GM12878 (cell line): ENCODE data around the gene HCFC1. TPM values are rescaled to one million over a fixed set of nuclear protein-coding genes. Genes with fewer than 3 reads are reported as not detected.

Experiments
- ATAC-seq: fragments of 200-7000 bp; cut with Tn5 transposase; 3 replicates; pipeline ENCODE4 v1.9.1; 2020; ENCODE audit warnings: mild to moderate bottlenecking, moderate library complexity
- BruUV-seq: library from RNA; stranded (reverse); fragments of 400-500 nt; replicated peaks from 2 replicates; lab custom pipeline; 2021; lab: Mats Ljungman, UMichigan
- CTCF ChIA-PET: fragments of 300-600 bp; sonication (Branson Sonifier 250); formaldehyde crosslinking; extraction: SDS; loops from one replicate; lab custom pipeline; 2021; ENCODE audit warnings: inconsistent platforms; lab: Yijun Ruan, JAX
- POLR2A ChIA-PET: fragments of 350-600 bp; formaldehyde crosslinking; extraction: SDS; loops from one replicate; lab custom pipeline; 2021; ENCODE audit warnings: inconsistent platforms; lab: Charles Lee
- RAD21 ChIA-PET: fragments of 300-600 bp; sonication (Branson Sonifier 250); formaldehyde crosslinking; loops from one replicate; lab custom pipeline; 2023; ENCODE audit warnings: antibody characterized with exemption; ENCODE audit not compliant: unreplicated experiment; lab: Charles Lee
- SMC1A ChIA-PET: fragments of 300-600 bp; sonication (Branson Sonifier 250); formaldehyde crosslinking; loops from one replicate; lab custom pipeline; 2023; ENCODE audit not compliant: unreplicated experiment, uncharacterized antibody; lab: Charles Lee
- DNase-seq: peaks from one replicate; pipeline ENCODE4 v3.0.0-alpha.2; 2011; ENCODE audit warnings: low read depth, low spot score
- FAIRE-seq: peaks from 3 replicates; lab custom pipeline; 2011; peaks lifted over from hg19 to GRCh38; lab: Jason Lieb, UNC
- H2AFZ ChIP-seq: 2 replicates; pipeline ENCODE4 v1.6.0; 2011; ENCODE audit warnings: low read depth, low read length, control low read depth; ENCODE audit not compliant: control insufficient read depth
- H3K27ac ChIP-seq: 2 replicates; pipeline ENCODE4 v1.5.1; 2011; ENCODE audit warnings: control low read depth; ENCODE audit not compliant: control insufficient read depth, insufficient read depth
- H3K27me3 ChIP-seq, 2 experiments: replicated peaks in 1 of 2; 2 replicates each; pipeline versions ENCODE4 v1.6.0 to v1.6.1; 2011; ENCODE audit warnings: low read length in 1 of 2; ENCODE audit not compliant: control insufficient read depth in 2 of 2, insufficient read depth in 2 of 2
- H3K36me3 ChIP-seq, 2 experiments: 2 replicates each; pipeline ENCODE4 v1.5.1; 2011; ENCODE audit warnings: low read length in 1 of 2; ENCODE audit not compliant: control insufficient read depth in 2 of 2, insufficient read depth in 2 of 2
- H3K4me1 ChIP-seq: 2 replicates; pipeline ENCODE4 v1.6.1; 2011; ENCODE audit warnings: mild to moderate bottlenecking, low read length, moderate library complexity, mixed read lengths; ENCODE audit not compliant: control insufficient read depth, insufficient read depth
- H3K4me2 ChIP-seq: 2 replicates; pipeline ENCODE4 v1.6.0; 2011; ENCODE audit warnings: control low read depth; ENCODE audit not compliant: control insufficient read depth, insufficient read depth
- H3K4me3 ChIP-seq: fragments of 200-600 bp; sonication (generic); 2 replicates; pipeline ENCODE4 v1.5.1; 2016
- H3K79me2 ChIP-seq: 2 replicates; pipeline ENCODE4 v1.6.0; 2011; ENCODE audit warnings: low read length; ENCODE audit not compliant: control insufficient read depth, insufficient read depth
- H3K9ac ChIP-seq: 2 replicates; pipeline ENCODE4 v1.8.0; 2011; ENCODE audit warnings: low read length, control low read depth, mixed read lengths; ENCODE audit not compliant: control insufficient read depth, insufficient read depth
- H3K9me3 ChIP-seq: replicated peaks from 3 replicates; pipeline ENCODE4 v1.5.1; 2011; ENCODE audit warnings: mild to moderate bottlenecking, low read length; ENCODE audit not compliant: control insufficient read depth, insufficient read depth
- H4K20me1 ChIP-seq: 2 replicates; pipeline ENCODE4 v1.6.0; 2011; ENCODE audit not compliant: control insufficient read depth, insufficient read depth
- BMI1 ChIP-seq: fragments of 450-650 bp; IDR thresholded peaks from 2 replicates; pipeline ENCODE4 v1.6.1; 2016; ENCODE audit warnings: mild to moderate bottlenecking, moderate library complexity, borderline replicate concordance
- GABPA ChIP-seq: IDR thresholded peaks from 2 replicates; pipeline ENCODE4 v1.6.1; 2014; ENCODE audit warnings: antibody characterized with exemption, low read depth, mild to moderate bottlenecking, inconsistent platforms
- JUND ChIP-seq: IDR thresholded peaks from 2 replicates; pipeline ENCODE4 v1.6.1; 2012; ENCODE audit warnings: low read depth, mild to moderate bottlenecking, low read length, improper control_type of control experiment, moderate library complexity
- MEF2A ChIP-seq: IDR thresholded peaks from 2 replicates; pipeline ENCODE4 v1.6.1; 2011; ENCODE audit warnings: low read depth, mild to moderate bottlenecking, low read length, moderate library complexity; ENCODE audit not compliant: insufficient read depth
- MTA3 ChIP-seq: IDR thresholded peaks from 2 replicates; pipeline ENCODE4 v1.6.1; 2012; ENCODE audit warnings: low read length, inconsistent platforms, borderline replicate concordance
- POLR2A ChIP-seq: IDR thresholded peaks from 2 replicates; pipeline ENCODE4 v1.6.1; 2011; ENCODE audit warnings: low read depth, mild to moderate bottlenecking, low read length
- TARDBP ChIP-seq: IDR thresholded peaks from 2 replicates; pipeline ENCODE4 v1.6.1; 2016; ENCODE audit warnings: borderline replicate concordance
- ZNF217 ChIP-seq: fragments of 450-650 bp; IDR thresholded peaks from 2 replicates; pipeline ENCODE4 v1.6.1; 2017; ENCODE audit warnings: antibody characterized with exemption, mild to moderate bottlenecking
- ZZZ3 ChIP-seq: IDR thresholded peaks from 2 replicates; pipeline ENCODE4 v1.6.1; 2011; ENCODE audit warnings: low read depth; ENCODE audit not compliant: control insufficient read depth, insufficient read length
- WGBS: methylation state at CpG from one replicate; pipeline ENCODE4 v1.1.6; 2016; ENCODE audit warnings: low lambda C conversion rate; ENCODE audit not compliant: insufficient replicate concordance, insufficient coverage; ENCODE audit errors: missing lambda C conversion rate; 5-methylcytosine and 5-hydroxymethylcytosine counted together
- in situ Hi-C: fragments of 300-500 bp; cut with MboI; formaldehyde crosslinking; loops from 9 replicates; pipeline ENCODE4 v1.14.3; 2018; ENCODE audit warnings: mixed read lengths
- intact Hi-C: fragments of 100-400 bp; cut with micrococcal nuclease; formaldehyde crosslinking; loops from one replicate; pipeline ENCODE4 v1.14.2; 2022; ENCODE audit not compliant: unreplicated experiment
- polyA plus RNA-seq, 11 experiments: library from polyadenylated mRNA; depleted of rRNA in 4 of 11; unstranded in 6 of 11; stranded (reverse) in 5 of 11; fragments of >200 nt; fragmentation: Nextera tagmentation in 4 of 11; fragmentation: Illumina TruSeq in 1 of 11; extraction: Ambion mirVana in 4 of 11; extraction: Trizol in 1 of 11; gene quantifications; 1 replicate in 1 of 11; 2 replicates in 10 of 11; pipeline versions ENCODE4 v1.2.1 to v1.2.3, GENCODE V29; 2011 to 2016; ENCODE audit warnings: inconsistent platforms in 2 of 11, missing spikeins in 2 of 11, low read depth in 1 of 11
- total RNA-seq, 4 experiments: library from RNA; depleted of rRNA in 3 of 4; stranded (reverse); fragments of >200 nt in 3 of 4; fragmentation: Illumina TruSeq in 1 of 4; extraction: Trizol in 1 of 4; gene quantifications; 2 replicates each; pipeline versions ENCODE4 v1.2.1 to v1.2.3, GENCODE V29; 2013 to 2021
- TF ChIP-seq, protein P1 (sequence below): fragments of 450-650 bp; conservative IDR thresholded peaks from 2 replicates; pipeline ENCODE4 v1.6.1; 2017; ENCODE audit warnings: mild to moderate bottlenecking, moderate library complexity
- TF ChIP-seq, protein P2 (sequence below): fragments of 450-650 bp; IDR thresholded peaks from 2 replicates; pipeline ENCODE4 v1.6.1; 2016; ENCODE audit warnings: mild to moderate bottlenecking

Gene HCFC1
- total and polyA plus RNA-seq, 10 of the 15 experiments (the other 5 are each of a cell fraction or from before 2014, with no cell fraction given), result 3.9 to 92.7 (median 23.5) TPM

DNA sequence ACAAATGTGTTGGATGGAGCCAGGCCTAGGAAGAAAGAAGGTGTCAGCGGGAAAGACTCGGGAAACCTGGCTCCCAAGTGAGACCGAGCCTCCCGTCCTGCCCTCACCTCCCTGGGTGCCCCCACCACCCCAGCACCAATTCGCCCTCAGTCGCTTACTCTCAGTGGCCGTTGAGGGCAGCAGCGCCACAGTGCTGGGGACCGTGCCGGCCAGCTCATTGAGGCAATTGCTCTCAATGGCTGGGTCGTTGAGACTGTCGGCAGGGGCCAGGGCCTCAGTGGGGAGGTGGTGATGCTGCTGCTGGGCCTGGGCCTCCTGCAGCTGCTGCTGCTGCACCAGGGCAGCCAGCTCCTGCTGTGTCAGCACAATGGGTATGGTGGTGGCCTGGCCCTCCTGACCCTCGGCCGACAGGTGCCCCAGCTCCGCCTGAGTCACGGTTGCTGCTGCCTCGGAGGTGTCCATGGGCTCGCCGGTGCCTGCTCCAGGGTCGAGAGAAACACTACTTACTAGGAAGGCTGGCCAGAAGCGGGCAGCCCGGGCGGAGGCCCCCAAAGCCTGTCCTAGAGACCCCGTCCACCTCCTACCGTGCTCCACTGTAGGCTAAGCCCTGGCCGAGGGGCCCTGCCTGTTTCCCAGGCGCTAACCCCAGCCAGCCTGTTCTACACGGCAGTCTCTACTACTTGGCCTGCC lies 19.8 kb downstream of the HCFC1 start:
- TF ChIP-seq POLR2A, result peak; percentile 12; the same call in 1 of the 2 replicates
- TF ChIP-seq GABPA, result no peak
- no peak for TF ChIP-seq BMI1
- ChIA-PET SMC1A (interaction anchor here (0.5 kb wide), 1 partner anchor 158 kb away, joined by 3 read pairs; no protein-coding TSS in a partner anchor), POLR2A (interaction anchor here (0.5 to 0.9 kb wide), 2 partner anchors 16 to 57 kb away, joined by 3 to 4 read pairs; no protein-coding TSS in a partner anchor), RAD21 (interaction anchor here (1.1 to 2.0 kb wide), 2 partner anchors 17 to 27 kb away, joined by 3 to 5 read pairs; no protein-coding TSS in a partner anchor), CTCF (interaction anchor here (0.6 to 8.7 kb wide), 5 partner anchors 17 to 190 kb away, joined by 3 to 172 read pairs (median 3); partner anchors contain the start of genes ARHGAP4 and NAA10)
- intact Hi-C loops, result loop anchor here (5.0 kb wide), 1 partner anchor 395 kb away; no protein-coding TSS in a partner anchor
- H3K4me1 ChIP-seq, result no peaks in the 10 kb centered on the region
- H3K9ac ChIP-seq, result no peak overlapping the region
- H3K9me3 ChIP-seq, result no peaks in the 10 kb centered on the region
- ATAC-seq (no peak), DNase-seq (no peak), FAIRE-seq (no peak)
- H3K4me2 ChIP-seq, result no peak overlapping the region
- WGBS, result 96% methylated on average over 28 of the region's 28 CpGs
- no peak overlapping the region for H2AFZ ChIP-seq
- no peak overlapping the region for H3K27ac ChIP-seq
- in situ Hi-C loops, result no loop called here
- no peaks in the 10 kb centered on the region for H3K27me3 ChIP-seq
- H3K36me3 ChIP-seq, result peaks cover 6 to 59% of the 10 kb centered on the region in 2 experiments
- H3K4me3 ChIP-seq, result no peak overlapping the region
- H4K20me1 ChIP-seq, result no peaks in the 10 kb centered on the region
- BruUV-seq, result no TSS peak
- H3K79me2 ChIP-seq, result no peaks in the 10 kb centered on the region; the same call in 1 of the 2 replicates

DNA sequence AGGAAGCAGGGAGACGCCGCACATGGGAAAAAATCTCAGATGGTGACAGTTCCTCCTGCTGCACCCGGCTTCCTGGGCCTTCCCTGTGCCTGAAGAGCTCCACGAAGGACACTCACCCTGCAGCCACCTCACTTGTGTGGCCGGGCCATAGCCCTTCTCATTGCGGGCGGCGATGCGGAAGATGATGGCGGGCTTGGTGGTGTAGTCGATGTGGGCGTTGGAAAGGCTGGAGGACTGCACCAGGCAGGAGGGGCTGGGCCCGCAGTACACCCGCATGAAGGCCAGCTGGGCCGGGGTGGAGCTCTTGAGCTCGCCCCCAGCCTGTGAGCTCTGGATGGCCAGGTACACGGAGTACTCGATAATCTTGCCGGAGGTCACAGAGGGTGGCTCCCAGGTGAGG lies 21.5 kb downstream of the HCFC1 start:
- Histone ChIP-seq H2AFZ (no peak overlapping the region), H3K9ac (no peak overlapping the region), H3K4me2 (no peak overlapping the region), H3K27me3 (no peaks in the 10 kb centered on the region), H3K36me3 (peaks cover 6 to 47% of the 10 kb centered on the region in 2 experiments), H3K4me1 (no peaks in the 10 kb centered on the region), H3K9me3 (no peaks in the 10 kb centered on the region), H3K27ac (no peak overlapping the region), H4K20me1 (no peaks in the 10 kb centered on the region), H3K4me3 (no peak overlapping the region), H3K79me2 (no peaks in the 10 kb centered on the region; the same call in 1 of the 2 replicates)
- intact Hi-C loops, result loop anchor here (5.0 kb wide), 1 partner anchor 393 kb away; no protein-coding TSS in a partner anchor
- in situ Hi-C loops, result no loop called here
- 93% methylated on average over 19 of the region's 19 CpGs for WGBS
- no peak for TF ChIP-seq ZZZ3
- TF ChIP-seq TARDBP, result no peak
- TF ChIP-seq, protein P1, sequence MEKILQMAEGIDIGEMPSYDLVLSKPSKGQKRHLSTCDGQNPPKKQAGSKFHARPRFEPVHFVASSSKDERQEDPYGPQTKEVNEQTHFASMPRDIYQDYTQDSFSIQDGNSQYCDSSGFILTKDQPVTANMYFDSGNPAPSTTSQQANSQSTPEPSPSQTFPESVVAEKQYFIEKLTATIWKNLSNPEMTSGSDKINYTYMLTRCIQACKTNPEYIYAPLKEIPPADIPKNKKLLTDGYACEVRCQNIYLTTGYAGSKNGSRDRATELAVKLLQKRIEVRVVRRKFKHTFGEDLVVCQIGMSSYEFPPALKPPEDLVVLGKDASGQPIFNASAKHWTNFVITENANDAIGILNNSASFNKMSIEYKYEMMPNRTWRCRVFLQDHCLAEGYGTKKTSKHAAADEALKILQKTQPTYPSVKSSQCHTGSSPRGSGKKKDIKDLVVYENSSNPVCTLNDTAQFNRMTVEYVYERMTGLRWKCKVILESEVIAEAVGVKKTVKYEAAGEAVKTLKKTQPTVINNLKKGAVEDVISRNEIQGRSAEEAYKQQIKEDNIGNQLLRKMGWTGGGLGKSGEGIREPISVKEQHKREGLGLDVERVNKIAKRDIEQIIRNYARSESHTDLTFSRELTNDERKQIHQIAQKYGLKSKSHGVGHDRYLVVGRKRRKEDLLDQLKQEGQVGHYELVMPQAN, result no peak
- TF ChIP-seq JUND, result no peak
- no peak for TF ChIP-seq MTA3
- TF ChIP-seq, protein P2, sequence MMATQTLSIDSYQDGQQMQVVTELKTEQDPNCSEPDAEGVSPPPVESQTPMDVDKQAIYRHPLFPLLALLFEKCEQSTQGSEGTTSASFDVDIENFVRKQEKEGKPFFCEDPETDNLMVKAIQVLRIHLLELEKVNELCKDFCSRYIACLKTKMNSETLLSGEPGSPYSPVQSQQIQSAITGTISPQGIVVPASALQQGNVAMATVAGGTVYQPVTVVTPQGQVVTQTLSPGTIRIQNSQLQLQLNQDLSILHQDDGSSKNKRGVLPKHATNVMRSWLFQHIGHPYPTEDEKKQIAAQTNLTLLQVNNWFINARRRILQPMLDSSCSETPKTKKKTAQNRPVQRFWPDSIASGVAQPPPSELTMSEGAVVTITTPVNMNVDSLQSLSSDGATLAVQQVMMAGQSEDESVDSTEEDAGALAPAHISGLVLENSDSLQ, result no peak
- no peak for TF ChIP-seq MEF2A
- no peak for TF ChIP-seq ZNF217
- CTCF ChIA-PET, result interaction anchor here (0.6 to 8.7 kb wide), 6 partner anchors 11 to 411 kb away, joined by 3 to 172 read pairs (median 3); partner anchors contain the start of gene ARHGAP4
- DNase-seq (no peak), FAIRE-seq (no peak), ATAC-seq (no peak)
- BruUV-seq, result no TSS peak
- RAD21 ChIA-PET, result interaction anchor here (0.6 to 2.0 kb wide), 2 partner anchors 18 to 550 kb away, joined by 4 to 5 read pairs; no protein-coding TSS in a partner anchor
- SMC1A ChIA-PET, result interaction anchor here (0.7 to 6.5 kb wide), 2 partner anchors 14 to 25 kb away, joined by 3 to 61 read pairs; partner anchors contain the start of gene ARHGAP4
- POLR2A ChIA-PET, result no interaction called here
